ENCODE results near the gene RNASE8. TPM values are rescaled to one million over a fixed set of nuclear protein-coding genes. Genes with fewer than 3 reads are reported as not detected.

RNASE8 gene
- total RNA-seq, 4 donors from 2014 or later: not detected

GRCh38 chr14:21023174-21023573, 34.4 kb upstream of the RNASE8 start:
- DNase-seq: peak in 1 of 2 donors; percentile 49
- Histone ChIP-seq H3K9me3 (no peaks in the 10 kb centered on the region), H3K4me1 (peaks cover 77 to 80% of the 10 kb centered on the region in 2 donors), H3K4me3 (peak overlapping the region; percentile 95 to 99 (median 99)), H3K27me3 (no peaks in the 10 kb centered on the region), H3K27ac (peak overlapping the region; percentile 97 to 100 (median 100)), H3K36me3 (peaks cover 0 to 53% of the 10 kb centered on the region in 2 donors)
- in situ Hi-C loops (cut with MboI; ENCODE audit: low sequenced_read_pairs in 4 of 4): no loop called here
- ATAC-seq: no peak
- intact Hi-C loops (cut with DNase I; ENCODE audit: low total_unique reads): no loop called here
- TF ChIP-seq POLR2A (IDR thresholded peaks at IDR 0.05): no peak
- TF ChIP-seq CTCF (IDR thresholded peaks at IDR 0.05 in 4 of 5, conservative IDR thresholded peaks at IDR 0.05 in 1 of 5): no peak

- peak overlapping the region; percentile 95 to 99 (median 99) for H3K4me3 ChIP-seq
- DNase-seq (peak in 1 of 2 donors; percentile 55), ATAC-seq (peak in 1 of 2 donors; percentile 10)
- peaks cover 69 to 76% of the 10 kb centered on the region in 2 donors for H3K4me1 ChIP-seq
- intact Hi-C loops (cut with DNase I; ENCODE audit: low total_unique reads) (no loop called here), in situ Hi-C loops (cut with MboI; ENCODE audit: low sequenced_read_pairs in 4 of 4) (no loop called here)
- H3K36me3 ChIP-seq: peaks cover 0 to 45% of the 10 kb centered on the region in 2 donors
- H3K27ac ChIP-seq: peak overlapping the region; percentile 97 to 100 (median 100)
- no peaks in the 10 kb centered on the region for H3K27me3 ChIP-seq
- H3K9me3 ChIP-seq: no peaks in the 10 kb centered on the region
- TF ChIP-seq POLR2A (IDR thresholded peaks at IDR 0.05): no peak
- no peak for TF ChIP-seq CTCF (IDR thresholded peaks at IDR 0.05 in 4 of 5, conservative IDR thresholded peaks at IDR 0.05 in 1 of 5)
Observed at GRCh38 chr14:21023817-21024584, 33.6 kb upstream of the RNASE8 start.

GRCh38 chr14:21024585-21025370, 32.8 kb upstream of the RNASE8 start, which contains the start of gene NDRG2:
TSS of gene NDRG2 (minus strand) at chr14:21025061. CDS start at chr14:21023315, 1,746 bp downstream.
- Histone ChIP-seq H3K27ac (peak within 1 kb of the TSS; percentile 97 to 100 (median 100)), H3K27me3 (no peaks in the 10 kb centered on the region), H3K4me3 (peak within 1 kb of the TSS; percentile 95 to 99 (median 99)), H3K4me1 (peaks cover 65 to 68% of the 10 kb centered on the region in 2 donors), H3K9me3 (no peaks in the 10 kb centered on the region), H3K36me3 (peaks cover 0 to 37% of the 10 kb centered on the region in 2 donors)
- ATAC-seq (peak; percentile 36 to 56), DNase-seq (peak; percentile 82 to 89)
- intact Hi-C loops (cut with DNase I; ENCODE audit: low total_unique reads): loop anchor here (1.0 kb wide), 1 partner anchor 15 kb away; no protein-coding TSS in a partner anchor
- in situ Hi-C loops (cut with MboI; ENCODE audit: low sequenced_read_pairs in 4 of 4): loop anchor here in 1 of 4 donors (25.0 kb wide), 1 partner anchor 562 kb away; the partner anchor contains the start of genes APEX1, OSGEP, PIP4P1 and PNP
- TF ChIP-seq CTCF (IDR thresholded peaks at IDR 0.05 in 4 of 5, conservative IDR thresholded peaks at IDR 0.05 in 1 of 5) (no peak), POLR2A (IDR thresholded peaks at IDR 0.05) (peak; percentile 73 to 90)

GRCh38 chr14:21025371-21026273, 32.0 kb upstream of the RNASE8 start:
- in situ Hi-C loops (cut with MboI; ENCODE audit: low sequenced_read_pairs in 4 of 4) (loop anchor here in 1 of 4 donors (25.0 kb wide), 1 partner anchor 563 kb away; the partner anchor contains the start of genes APEX1, OSGEP, PIP4P1 and PNP), intact Hi-C loops (cut with DNase I; ENCODE audit: low total_unique reads) (loop anchor here (1.0 kb wide), 1 partner anchor 14 kb away; no protein-coding TSS in a partner anchor)
- TF ChIP-seq POLR2A (IDR thresholded peaks at IDR 0.05) (peak; percentile 41 to 70), CTCF (IDR thresholded peaks at IDR 0.05 in 4 of 5, conservative IDR thresholded peaks at IDR 0.05 in 1 of 5) (peak in 1 of 5 experiments; percentile 30)

More at GRCh38 chr14:21025371-21026273, 32.0 kb upstream of the RNASE8 start:
- Histone ChIP-seq H3K4me3 (peak overlapping the region; percentile 95 to 99 (median 99)), H3K27ac (peak overlapping the region; percentile 97 to 100 (median 100)), H3K36me3 (peaks cover 0 to 28% of the 10 kb centered on the region in 2 donors), H3K27me3 (no peaks in the 10 kb centered on the region), H3K9me3 (no peaks in the 10 kb centered on the region), H3K4me1 (peaks cover 59 to 60% of the 10 kb centered on the region in 2 donors)
- ATAC-seq (peak; percentile 46 to 51), DNase-seq (peak; percentile 79 to 91)
